CD4-positive, alpha-beta T cell treated with Interleukin-6 at 100 ng/mL for 8 hours (primary cell): ENCODE results near the gene ZNF205.
"Not testable (repeated sequence)": the region's sequence is repeated elsewhere in the genome, so short reads cannot be mapped to it uniquely, and the experiment has no call there.

Experiments
- DNase-seq: peaks from one replicate; pipeline ENCODE4 v3.0.0-alpha.2; 2020; ENCODE audit warnings: mixed read lengths, low spot score

The ZNF205 gene

GRCh38 chr16:3112058-3112880, at the start of gene ZNF205:
Gene ZNF205, plus strand, starts transcription at chr16:3112586. Its CDS starts 845 bp downstream, at chr16:3113431.
- DNase-seq, result no peak

DNA sequence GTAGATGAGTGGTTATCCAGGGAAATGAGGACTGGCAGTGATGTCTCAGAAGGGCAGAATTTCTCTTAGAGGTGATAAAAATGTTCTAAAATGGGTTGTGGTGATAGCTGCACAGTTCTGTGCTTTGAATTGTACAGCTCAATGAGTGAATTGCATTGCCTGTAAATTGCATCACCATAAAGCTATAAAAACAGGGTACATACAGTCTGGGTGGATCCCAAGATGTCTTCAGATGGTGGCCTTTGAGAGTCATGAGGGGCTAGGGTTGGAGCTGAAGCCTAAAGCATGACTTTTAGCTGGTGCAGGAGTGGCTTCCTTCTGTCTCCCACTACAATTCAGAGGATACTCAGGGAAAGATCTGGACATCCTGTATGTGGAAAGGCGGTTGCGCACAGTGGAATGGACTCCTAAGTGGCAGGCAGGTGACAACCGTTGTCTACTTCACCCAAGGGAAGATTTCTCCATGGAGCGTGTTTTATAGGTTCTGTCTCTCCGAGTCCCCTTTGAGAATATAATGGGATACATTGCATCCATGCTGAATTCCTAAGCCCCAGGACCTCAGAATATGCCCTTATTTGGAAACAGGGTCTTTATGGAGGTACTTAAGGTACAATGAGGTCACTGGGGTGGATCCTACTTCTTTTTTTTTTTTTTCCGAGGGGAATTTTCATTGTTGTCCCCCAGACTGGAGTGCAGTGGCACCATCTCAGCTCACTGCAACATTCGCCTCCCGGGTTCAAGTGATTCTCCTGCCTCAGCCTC, 48.6 kb upstream of the ZNF205 start:
- DNase-seq, result no peak

DNA sequence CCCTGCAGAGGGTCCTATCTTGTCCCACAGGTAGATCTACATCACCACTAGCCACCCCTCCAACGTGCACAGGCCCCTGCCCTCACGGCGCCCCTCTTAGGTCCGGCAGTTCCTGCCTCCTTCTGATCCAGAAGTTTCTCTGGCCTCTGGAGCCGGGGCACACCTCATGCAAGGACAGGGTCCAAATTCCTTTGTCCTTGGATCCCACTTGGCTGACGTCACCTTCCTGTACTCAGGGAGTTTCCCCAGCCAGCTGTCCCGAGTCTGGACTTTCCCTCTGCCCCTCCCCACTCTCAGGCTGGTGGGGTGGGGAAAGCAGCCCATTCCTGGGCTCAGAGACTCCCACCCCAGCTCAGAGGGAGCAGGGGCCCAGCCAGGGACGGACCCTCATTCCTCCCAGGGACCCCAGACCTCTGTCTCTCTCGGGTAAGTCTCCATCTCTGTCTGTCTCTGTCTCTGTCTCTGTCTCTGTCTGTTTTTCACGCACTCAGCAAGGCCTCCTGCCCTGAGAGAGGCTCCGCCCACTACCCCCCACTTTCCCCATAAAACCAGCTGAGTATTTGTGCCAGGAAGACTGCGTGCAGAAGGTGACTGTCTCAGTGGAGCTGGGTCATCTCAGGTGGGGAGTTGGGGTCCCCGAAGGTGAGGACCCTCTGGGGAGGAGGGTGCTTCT, 47.2 kb upstream of the ZNF205 start, which contains the start of gene IL32:
TSS of gene IL32 (plus strand) at position 572 of the 673 bp plus-strand sequence. CDS start 172 bp downstream, outside the sequence.
- DNase-seq, result peak; percentile 84

- no peak for DNase-seq
Measured at GRCh38 chr16:3065742-3066439, 46.5 kb upstream of the ZNF205 start.

- no peak for DNase-seq
Measured at GRCh38 chr16:3066440-3066748, 46.0 kb upstream of the ZNF205 start.

GRCh38 chr16:3068487-3068886, 43.9 kb upstream of the ZNF205 start:
- DNase-seq, result no peak

- DNase-seq, result not testable (repeated sequence)
Measured at GRCh38 chr16:3069146-3069545, 43.2 kb upstream of the ZNF205 start.

- no peak for DNase-seq
Measured at GRCh38 chr16:3070608-3071111, 41.7 kb upstream of the ZNF205 start.

- no peak for DNase-seq
Measured at GRCh38 chr16:3071655-3072054, 40.7 kb upstream of the ZNF205 start.

DNA sequence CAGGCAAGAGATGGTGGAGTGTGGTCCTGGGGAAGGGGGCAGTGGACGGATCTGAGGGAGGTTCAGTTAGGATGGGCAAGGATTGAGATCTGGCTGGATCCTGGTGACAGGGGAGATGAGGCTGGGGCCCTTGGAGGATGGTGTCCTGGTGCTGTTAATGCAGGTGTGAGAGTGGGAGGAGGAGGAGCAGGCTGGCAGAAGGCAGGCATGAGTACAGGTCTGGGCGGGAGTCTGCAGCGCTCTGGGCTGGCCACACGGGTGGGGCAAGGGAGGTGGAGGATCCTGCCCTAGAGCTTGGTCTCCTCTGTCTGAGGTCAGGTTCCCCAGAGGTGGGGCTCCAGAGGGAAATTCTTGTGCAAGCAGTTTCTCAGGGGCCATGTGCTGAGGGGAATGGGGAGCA, 40.2 kb upstream of the ZNF205 start:
- DNase-seq, result peak; percentile 54

- DNase-seq, result peak; percentile 38
Measured at GRCh38 chr16:3072576-3073263, 39.7 kb upstream of the ZNF205 start.

GRCh38 chr16:3073448-3073847, 38.9 kb upstream of the ZNF205 start:
- DNase-seq, result no peak

DNA sequence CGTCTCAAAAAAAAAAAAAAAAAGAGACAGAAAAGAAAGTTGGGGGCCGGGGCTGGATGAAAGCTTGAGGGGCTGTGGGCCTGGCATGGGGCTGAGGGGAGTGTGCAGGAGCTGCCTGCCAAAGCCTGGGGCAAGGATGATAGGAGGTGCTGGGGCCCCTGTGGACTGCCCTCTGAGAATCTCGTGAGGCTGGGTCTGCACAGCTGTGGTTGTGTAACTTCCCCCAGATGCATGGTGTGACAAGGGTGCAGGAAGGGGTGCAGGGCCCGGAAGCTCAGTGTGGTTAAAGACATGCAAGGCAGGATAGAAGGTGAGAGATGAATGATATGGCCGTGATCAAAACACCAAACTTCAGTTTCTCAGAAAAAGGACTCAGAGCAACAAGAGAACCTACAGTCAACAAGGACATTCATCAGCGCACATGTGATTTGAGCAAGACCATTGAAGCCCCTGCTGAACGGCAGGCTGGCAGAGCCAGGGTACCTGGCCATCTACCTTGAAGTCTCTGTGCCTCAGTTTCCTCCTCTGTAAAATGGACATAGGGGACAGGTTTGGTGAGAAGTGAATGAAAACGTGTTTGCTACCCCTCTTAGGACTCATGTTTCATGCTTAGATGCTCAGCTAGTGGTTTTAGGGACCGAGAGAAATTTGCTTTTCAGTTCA, 37.4 kb upstream of the ZNF205 start:
- peak; percentile 94 for DNase-seq

GRCh38 chr16:3075523-3075915, 36.9 kb upstream of the ZNF205 start:
- DNase-seq, result no peak

DNA sequence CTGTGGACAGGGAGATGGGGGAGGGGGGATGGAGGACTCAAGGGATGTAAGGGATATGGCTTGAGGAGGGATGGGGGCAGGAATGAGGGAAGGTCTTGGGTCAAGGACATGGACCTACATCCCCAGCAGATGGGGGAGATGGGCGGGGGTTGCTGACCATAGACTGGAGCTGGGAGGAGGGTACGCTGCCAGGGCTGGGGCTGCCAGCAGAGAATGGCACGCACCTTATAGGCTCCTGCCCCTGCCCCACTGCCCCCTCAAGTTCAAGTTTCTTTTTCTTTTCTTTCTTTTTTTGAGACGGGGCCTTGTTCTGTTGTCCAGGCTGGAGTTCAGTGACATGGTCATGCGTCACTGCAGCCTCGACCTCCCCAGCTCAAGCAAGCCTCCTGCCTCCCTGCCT, 36.4 kb upstream of the ZNF205 start:
- DNase-seq, result not testable (repeated sequence)

DNA sequence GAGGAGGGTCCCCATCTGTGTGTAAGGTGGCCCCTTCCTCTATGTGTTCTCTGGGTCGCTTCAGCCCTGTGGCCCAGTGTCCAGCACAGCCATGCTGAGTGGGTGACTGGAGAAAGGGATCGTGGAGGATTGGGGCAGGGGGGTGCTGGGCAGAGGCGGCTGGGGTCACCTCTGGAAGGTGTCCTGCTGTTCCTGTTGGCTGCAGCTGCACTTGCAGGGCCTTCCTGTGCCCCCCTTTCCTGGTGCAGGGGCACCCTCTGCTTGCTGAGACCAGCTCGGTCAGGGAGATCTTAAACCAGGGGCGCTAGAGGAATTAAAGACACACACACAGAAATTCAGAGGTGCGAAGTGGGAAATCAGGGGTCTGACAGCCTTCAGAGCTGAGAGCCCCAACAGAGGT, 35.8 kb upstream of the ZNF205 start:
- DNase-seq, result no peak

- DNase-seq, result no peak
Measured at GRCh38 chr16:3080024-3080423, 32.4 kb upstream of the ZNF205 start.

DNA sequence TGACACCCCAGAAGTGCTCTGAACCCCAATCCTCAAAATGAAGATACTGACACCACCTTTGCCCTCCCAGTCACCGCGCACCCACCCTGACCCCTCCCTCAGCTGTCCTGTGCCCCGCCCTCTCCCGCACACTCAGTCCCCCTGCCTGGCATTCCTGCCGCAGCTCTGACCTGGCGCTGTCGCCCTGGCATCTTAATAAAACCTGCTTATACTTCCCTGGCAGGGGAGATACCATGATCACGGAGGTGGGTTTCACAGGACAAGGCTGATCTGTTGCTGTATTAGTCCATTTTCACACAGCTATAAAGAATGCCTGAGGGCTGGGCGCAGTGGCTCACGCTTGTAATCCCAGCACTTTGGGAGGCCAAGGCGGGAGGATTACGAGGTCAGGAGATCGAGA, 30.4 kb upstream of the ZNF205 start:
- not testable (repeated sequence) for DNase-seq

DNA sequence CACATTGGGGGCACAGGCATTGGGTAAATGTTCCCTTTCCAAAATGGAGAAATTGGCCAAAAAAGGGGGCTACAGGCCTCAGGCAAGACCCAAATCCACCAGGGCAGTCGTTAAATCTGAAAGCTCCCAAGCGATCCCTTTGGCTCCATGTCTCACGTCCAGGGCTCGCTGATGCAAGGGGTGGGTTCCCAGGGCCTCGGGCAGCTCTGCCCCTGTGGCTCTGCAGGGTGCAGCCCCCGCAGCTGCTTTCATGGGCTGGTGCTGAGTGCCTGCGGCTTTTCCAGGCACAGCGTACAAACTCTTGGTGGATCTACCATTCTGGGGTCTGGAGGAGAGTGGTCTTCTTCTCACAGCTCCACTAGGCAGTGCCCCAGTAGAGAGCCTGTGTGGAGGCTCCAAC, 29.0 kb upstream of the ZNF205 start:
- not testable (repeated sequence) for DNase-seq

DNA sequence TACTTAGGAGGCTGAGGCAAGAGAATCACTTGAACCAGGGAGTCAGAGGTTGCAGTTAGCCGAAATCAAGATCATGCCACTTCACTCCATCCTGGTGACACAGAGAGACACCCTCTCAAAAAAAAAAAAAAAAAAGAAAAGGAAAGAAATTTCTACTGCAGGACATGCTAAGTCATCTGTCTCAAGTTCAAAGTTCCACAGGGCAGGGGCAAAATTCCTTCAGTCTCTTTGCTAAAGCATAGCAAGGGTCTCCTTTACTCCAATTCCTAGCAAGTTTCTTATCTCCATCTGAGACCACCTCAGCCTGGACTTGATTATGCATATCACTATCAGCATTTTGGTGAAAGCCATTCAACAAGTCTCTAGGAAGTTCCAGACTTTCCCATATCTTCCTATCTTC, 27.9 kb upstream of the ZNF205 start:
- no peak for DNase-seq
